Measurements from ENCODE around the gene UPK1A.
A peak's percentile ranks its signal among the peaks of the same experiment; 100 is the strongest.

The UPK1A gene

DNA sequence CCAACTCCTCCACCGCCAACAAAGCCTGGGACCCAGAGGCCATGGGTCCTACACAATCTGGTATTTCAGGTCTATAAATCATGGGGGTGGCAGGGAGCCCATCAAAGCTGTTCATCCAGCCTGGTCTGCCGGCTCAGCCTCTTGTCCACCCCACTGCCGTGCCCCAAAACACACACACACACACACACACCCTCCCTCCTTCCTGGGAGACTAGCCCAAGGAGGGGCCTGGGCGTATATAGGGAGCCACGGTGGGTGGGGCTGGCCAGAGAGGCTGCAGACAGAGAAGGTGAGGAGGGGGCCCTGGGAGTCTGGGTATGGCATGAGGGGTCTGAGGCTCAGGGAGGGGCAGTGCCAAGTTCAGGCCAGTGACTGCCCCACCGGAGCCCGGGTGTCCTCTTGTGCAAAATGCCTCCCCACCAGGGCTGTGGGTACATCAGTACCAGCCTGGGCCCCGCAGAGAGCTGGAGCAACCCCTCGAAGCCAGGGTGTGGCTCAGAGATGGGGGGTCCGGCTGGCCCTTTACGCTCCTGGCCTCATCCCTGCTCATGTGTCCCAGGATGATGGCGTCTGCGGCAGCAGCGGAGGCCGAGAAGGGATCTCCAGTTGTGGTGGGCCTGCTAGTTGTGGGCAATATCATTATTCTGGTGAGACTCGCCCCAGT lies at the start of gene UPK1A:
TSS of gene UPK1A (plus strand) at position 267 of the 663 bp plus-strand sequence. CDS start at position 563, 296 bp downstream.
- no peaks in the 10 kb centered on the region for H3K4me1 ChIP-seq (ENCODE audit: insufficient read depth, poor library complexity, severe bottlenecking)
- no peak within 1 kb of the TSS for H3K4me3 ChIP-seq (ENCODE audit: severe bottlenecking)
- ATAC-seq (ENCODE audit: low read depth) = peak; percentile 27; the same call in 1 of the 3 replicates
- no peaks in the 10 kb centered on the region for H3K9me3 ChIP-seq (ENCODE audit: severe bottlenecking)
- DNase-seq (ENCODE audit: low spot score) = no peak
- TF ChIP-seq, protein P1, sequence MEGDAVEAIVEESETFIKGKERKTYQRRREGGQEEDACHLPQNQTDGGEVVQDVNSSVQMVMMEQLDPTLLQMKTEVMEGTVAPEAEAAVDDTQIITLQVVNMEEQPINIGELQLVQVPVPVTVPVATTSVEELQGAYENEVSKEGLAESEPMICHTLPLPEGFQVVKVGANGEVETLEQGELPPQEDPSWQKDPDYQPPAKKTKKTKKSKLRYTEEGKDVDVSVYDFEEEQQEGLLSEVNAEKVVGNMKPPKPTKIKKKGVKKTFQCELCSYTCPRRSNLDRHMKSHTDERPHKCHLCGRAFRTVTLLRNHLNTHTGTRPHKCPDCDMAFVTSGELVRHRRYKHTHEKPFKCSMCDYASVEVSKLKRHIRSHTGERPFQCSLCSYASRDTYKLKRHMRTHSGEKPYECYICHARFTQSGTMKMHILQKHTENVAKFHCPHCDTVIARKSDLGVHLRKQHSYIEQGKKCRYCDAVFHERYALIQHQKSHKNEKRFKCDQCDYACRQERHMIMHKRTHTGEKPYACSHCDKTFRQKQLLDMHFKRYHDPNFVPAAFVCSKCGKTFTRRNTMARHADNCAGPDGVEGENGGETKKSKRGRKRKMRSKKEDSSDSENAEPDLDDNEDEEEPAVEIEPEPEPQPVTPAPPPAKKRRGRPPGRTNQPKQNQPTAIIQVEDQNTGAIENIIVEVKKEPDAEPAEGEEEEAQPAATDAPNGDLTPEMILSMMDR (IDR thresholded peaks at IDR 0.05; ENCODE audit: poor library complexity, severe bottlenecking) = no peak
- no peak within 1 kb of the TSS for H3K27ac ChIP-seq (ENCODE audit: poor library complexity, severe bottlenecking)
- H3K27me3 ChIP-seq (ENCODE audit: insufficient read depth, poor library complexity, severe bottlenecking) = peaks cover 4% of the 10 kb centered on the region
- H3K36me3 ChIP-seq (ENCODE audit: low read depth) = peaks cover 11% of the 10 kb centered on the region

DNA sequence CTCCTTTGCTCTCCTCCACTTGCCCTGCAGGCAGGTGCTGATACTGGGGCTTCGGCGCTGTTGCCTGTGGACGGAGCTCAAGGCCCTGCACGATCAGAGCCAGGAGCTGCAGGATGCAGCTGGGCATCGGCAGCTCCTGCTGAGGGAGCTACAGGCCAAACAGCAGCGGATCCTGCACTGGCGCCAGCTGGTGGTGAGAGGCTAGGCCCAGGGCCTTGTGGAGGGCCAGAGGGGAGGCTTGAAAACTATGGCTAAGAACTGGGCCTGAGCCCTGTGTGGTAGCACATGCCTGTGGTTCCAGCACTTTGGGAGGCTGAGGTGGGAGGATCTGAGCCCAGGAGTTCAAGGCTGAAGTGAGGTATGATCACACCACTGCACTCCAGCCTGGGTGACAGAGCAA lies 47.5 kb upstream of the UPK1A start:
- Histone ChIP-seq H3K27ac (ENCODE audit: poor library complexity, severe bottlenecking) (no peak overlapping the region), H3K4me1 (ENCODE audit: insufficient read depth, poor library complexity, severe bottlenecking) (no peaks in the 10 kb centered on the region), H3K9me3 (ENCODE audit: severe bottlenecking) (no peaks in the 10 kb centered on the region), H3K36me3 (ENCODE audit: low read depth) (peaks cover 25% of the 10 kb centered on the region), H3K4me3 (ENCODE audit: severe bottlenecking) (no peak overlapping the region), H3K27me3 (ENCODE audit: insufficient read depth, poor library complexity, severe bottlenecking) (no peaks in the 10 kb centered on the region)
- DNase-seq (ENCODE audit: low spot score) (no peak), ATAC-seq (ENCODE audit: low read depth) (no peak)
- TF ChIP-seq, protein P1 (IDR thresholded peaks at IDR 0.05; ENCODE audit: poor library complexity, severe bottlenecking) = no peak

DNA sequence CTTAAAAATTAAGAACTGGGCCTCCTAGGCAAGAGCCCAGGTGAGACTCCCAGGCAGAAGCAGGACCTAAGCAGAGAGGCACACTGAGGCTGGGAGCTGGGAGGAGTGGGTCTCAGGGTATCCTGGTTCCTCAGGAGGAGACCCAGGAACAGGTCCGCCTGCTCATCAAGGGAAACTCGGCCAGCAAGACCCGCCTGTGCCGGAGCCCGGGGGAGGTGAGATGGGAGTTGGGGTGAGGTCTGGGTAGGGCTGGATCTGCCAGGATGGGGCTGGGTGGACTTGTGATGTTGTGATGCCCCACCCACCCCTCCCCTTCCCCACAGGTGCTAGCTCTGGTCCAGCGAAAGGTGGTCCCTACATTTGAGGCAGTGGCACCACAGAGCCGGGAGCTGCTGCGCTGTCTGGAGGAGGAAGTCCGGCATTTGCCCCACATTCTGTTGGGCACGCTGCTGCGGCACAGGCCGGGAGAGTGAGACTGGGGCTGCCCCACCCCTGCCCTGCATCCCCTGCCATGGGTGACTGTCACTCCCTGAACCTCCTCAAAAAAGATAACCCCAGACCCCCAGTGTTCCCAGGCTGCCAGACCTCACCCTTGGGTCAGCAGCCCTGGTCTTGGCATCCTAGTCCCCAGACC lies 46.9 kb upstream of the UPK1A start:
- Histone ChIP-seq H3K4me1 (ENCODE audit: insufficient read depth, poor library complexity, severe bottlenecking) (no peaks in the 10 kb centered on the region), H3K36me3 (ENCODE audit: low read depth) (peaks cover 21% of the 10 kb centered on the region)
- DNase-seq (ENCODE audit: low spot score) = no peak

DNA sequence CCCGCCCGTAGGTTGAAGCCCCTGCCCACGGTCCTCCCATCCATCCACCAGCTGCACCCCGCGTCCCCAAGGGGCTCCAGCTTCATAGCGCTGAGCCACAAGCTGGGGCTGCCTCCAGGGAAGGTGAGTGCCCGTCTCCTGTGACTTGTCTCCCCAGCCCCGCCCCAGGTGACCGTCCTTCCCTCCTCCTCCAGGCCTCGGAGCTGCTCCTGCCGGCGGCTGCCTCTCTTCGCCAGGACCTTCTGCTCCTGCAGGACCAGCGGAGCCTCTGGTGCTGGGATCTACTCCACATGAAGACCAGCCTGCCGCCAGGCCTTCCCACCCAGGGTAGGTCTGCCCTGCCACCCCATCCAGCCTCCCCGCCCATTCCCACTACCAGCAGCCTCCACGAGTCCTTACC lies 46.3 kb upstream of the UPK1A start:
- no peak overlapping the region for H3K4me3 ChIP-seq (ENCODE audit: severe bottlenecking)
- H3K9me3 ChIP-seq (ENCODE audit: severe bottlenecking) = no peaks in the 10 kb centered on the region
- H3K27ac ChIP-seq (ENCODE audit: poor library complexity, severe bottlenecking) = no peak overlapping the region
- TF ChIP-seq, protein P1 (IDR thresholded peaks at IDR 0.05; ENCODE audit: poor library complexity, severe bottlenecking) = no peak
- peaks cover 20% of the 10 kb centered on the region for H3K36me3 ChIP-seq (ENCODE audit: low read depth)
- H3K4me1 ChIP-seq (ENCODE audit: insufficient read depth, poor library complexity, severe bottlenecking) = no peaks in the 10 kb centered on the region
- ATAC-seq (ENCODE audit: low read depth) (no peak), DNase-seq (ENCODE audit: low spot score) (no peak)
- H3K27me3 ChIP-seq (ENCODE audit: insufficient read depth, poor library complexity, severe bottlenecking) = no peaks in the 10 kb centered on the region

More for the DNA sequence above, 46.9 kb upstream of the UPK1A start:
- ATAC-seq (ENCODE audit: low read depth) = no peak
- Histone ChIP-seq H3K9me3 (ENCODE audit: severe bottlenecking) (no peaks in the 10 kb centered on the region), H3K27me3 (ENCODE audit: insufficient read depth, poor library complexity, severe bottlenecking) (no peaks in the 10 kb centered on the region), H3K4me3 (ENCODE audit: severe bottlenecking) (no peak overlapping the region), H3K27ac (ENCODE audit: poor library complexity, severe bottlenecking) (no peak overlapping the region)
- TF ChIP-seq, protein P1 (IDR thresholded peaks at IDR 0.05; ENCODE audit: poor library complexity, severe bottlenecking) = no peak

DNA sequence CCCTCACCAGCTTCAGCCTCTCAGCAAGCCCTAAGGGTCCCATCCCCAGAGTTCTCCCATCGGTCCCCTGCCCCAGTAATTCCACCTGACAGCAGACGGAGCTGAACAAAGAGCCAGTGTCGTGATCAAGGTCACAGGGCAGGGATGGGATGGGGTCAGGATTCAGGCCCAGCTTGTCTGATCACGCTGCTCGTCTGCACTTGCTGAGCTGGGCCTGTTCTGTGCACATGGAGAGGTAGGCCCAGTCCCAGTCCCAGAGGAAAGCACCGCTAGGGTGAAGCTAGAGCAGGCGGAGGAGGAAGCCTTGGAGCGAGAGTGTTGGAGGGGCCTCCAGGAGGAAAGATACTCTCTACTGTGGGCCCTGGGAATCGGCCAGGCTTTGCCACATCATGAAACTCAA lies 44.6 kb upstream of the UPK1A start:
- H3K27me3 ChIP-seq (ENCODE audit: insufficient read depth, poor library complexity, severe bottlenecking) = no peaks in the 10 kb centered on the region
- peaks cover 9% of the 10 kb centered on the region for H3K36me3 ChIP-seq (ENCODE audit: low read depth)
- H3K27ac ChIP-seq (ENCODE audit: poor library complexity, severe bottlenecking) = no peak overlapping the region
- H3K4me1 ChIP-seq (ENCODE audit: insufficient read depth, poor library complexity, severe bottlenecking) = no peaks in the 10 kb centered on the region
- DNase-seq (ENCODE audit: low spot score) (no peak), ATAC-seq (ENCODE audit: low read depth) (no peak)
- no peaks in the 10 kb centered on the region for H3K9me3 ChIP-seq (ENCODE audit: severe bottlenecking)
- TF ChIP-seq, protein P1 (IDR thresholded peaks at IDR 0.05; ENCODE audit: poor library complexity, severe bottlenecking) = no peak
- H3K4me3 ChIP-seq (ENCODE audit: severe bottlenecking) = no peak overlapping the region
